ACC112 (cell line): Measurements from ENCODE around the gene CABP2.
"Not testable (repeated sequence)": the region's sequence is repeated elsewhere in the genome, so short reads cannot be mapped to it uniquely, and the experiment has no call there.

Experiments used
- H2AFZ ChIP-seq: fragments of 200-600 bp; sonication (generic); one replicate; pipeline ENCODE4 v1.6.0; 2017; ENCODE audit warnings: antibody characterized with exemption, low read length; ENCODE audit not compliant: unreplicated experiment
- H3K27ac ChIP-seq: fragments of 200-600 bp; sonication (generic); 2 replicates; pipeline ENCODE4 v1.5.1; 2014; ENCODE audit warnings: low read depth, mild to moderate bottlenecking, antibody characterized with exemption, low read length, moderate library complexity
- H3K27me3 ChIP-seq: fragments of 200-600 bp; sonication (generic); 2 replicates; pipeline ENCODE4 v1.6.1; 2014; ENCODE audit warnings: mild to moderate bottlenecking, antibody characterized with exemption, low read length, moderate library complexity, mixed read lengths; ENCODE audit not compliant: insufficient read depth
- H3K36me3 ChIP-seq: fragments of 200-600 bp; sonication (generic); 2 replicates; pipeline ENCODE4 v1.6.1; 2016; ENCODE audit warnings: mild to moderate bottlenecking, antibody characterized with exemption, low read length, moderate library complexity, mixed read lengths; ENCODE audit not compliant: insufficient read depth
- H3K4me1 ChIP-seq: fragments of 200-600 bp; sonication (generic); one replicate; pipeline ENCODE4 v1.6.1; 2016; ENCODE audit warnings: low read length, mixed read lengths; ENCODE audit not compliant: insufficient read depth, unreplicated experiment, control insufficient read depth
- H3K4me3 ChIP-seq: fragments of 200-600 bp; sonication (generic); 2 replicates; pipeline ENCODE4 v1.5.1; 2014; ENCODE audit warnings: mild to moderate bottlenecking, low read depth, low read length
- H3K79me2 ChIP-seq: fragments of 200-600 bp; sonication (generic); one replicate; pipeline ENCODE4 v1.6.0; 2016; ENCODE audit warnings: low read length; ENCODE audit not compliant: control insufficient read depth, unreplicated experiment, insufficient read depth

Gene CABP2

DNA sequence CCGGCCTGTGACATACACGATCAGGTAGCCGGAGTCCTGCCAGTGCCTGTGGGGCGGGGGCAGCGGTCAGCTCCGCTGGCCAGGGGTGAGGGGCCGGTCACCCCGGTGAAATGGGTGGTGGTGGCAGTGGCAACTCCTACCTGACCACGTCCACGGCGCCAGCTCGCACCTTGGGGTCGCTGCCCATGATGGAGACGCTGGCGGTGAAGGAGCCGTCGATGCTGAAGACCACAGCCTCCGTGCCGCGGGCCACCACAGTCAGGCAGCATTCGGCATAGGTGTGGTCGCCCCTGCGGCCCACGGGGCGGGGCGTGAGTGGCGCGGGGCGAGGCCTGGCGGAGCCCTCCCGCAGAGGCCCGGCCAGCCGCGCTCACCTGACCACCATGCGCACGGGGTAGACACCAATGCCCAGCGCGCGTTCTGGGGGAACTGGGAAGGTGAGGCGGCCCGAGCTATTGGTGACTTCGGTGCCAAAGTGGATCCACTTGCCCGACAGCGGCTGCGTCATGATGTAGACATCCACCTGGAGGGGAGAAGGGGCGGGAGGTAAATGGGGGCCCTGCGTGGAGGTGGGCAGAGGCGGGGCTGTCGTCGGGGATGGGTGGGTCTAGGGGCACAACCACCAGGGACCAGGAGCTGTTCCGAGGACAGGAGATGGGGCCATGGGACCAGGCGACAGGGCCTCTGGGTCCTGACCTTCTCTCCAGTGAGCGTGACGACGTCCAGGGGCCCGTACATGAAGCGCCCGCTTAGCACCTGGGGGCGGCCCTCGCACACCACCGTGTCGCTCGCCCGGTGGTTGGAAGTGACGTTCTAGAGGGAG, 29.5 kb downstream of the CABP2 start:
- Histone ChIP-seq H3K27ac (no peak overlapping the region), H3K4me1 (no peaks in the 10 kb centered on the region), H3K79me2 (no peaks in the 10 kb centered on the region), H3K4me3 (no peak overlapping the region), H3K36me3 (no peaks in the 10 kb centered on the region; the same call in 1 of the 2 replicates), H3K27me3 (no peaks in the 10 kb centered on the region), H2AFZ (no peak overlapping the region)

DNA sequence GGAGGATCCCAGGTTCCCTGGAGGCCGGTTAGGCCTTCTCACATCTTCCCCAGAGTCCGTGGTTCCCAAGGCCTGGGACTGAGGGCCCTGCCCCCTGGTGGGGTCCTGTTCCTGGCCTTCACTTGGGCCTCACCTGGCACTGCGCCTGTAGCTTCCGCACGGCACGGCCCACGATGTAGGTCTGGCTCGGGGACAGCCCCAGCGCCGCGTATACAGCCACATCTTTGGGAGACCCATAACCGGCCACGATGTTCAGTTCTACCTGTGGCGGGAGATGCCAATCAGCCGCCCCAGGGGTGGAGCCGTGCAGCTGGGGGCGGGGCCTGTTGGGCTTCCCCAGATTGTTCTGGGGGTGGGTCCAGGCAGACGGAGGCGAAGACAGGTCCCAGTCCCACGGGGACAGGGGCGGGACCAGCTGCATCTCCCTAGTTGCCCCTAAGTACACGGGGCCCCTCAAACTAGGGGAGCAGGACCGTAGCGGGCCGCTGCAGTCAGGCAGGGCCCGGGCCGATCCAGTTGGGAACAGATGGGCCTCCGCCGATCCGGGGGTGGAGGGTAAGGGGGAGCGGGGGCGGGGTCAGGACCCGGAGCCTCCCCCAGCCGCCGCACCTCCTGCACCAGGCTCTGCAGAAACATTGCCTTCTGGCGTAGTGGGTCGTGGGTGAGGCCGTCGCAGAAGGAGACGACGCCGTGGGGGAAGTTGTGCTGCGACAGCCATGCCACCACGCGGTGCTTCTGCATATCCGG, 30.3 kb downstream of the CABP2 start:
- H3K27me3 ChIP-seq = no peaks in the 10 kb centered on the region

DNA sequence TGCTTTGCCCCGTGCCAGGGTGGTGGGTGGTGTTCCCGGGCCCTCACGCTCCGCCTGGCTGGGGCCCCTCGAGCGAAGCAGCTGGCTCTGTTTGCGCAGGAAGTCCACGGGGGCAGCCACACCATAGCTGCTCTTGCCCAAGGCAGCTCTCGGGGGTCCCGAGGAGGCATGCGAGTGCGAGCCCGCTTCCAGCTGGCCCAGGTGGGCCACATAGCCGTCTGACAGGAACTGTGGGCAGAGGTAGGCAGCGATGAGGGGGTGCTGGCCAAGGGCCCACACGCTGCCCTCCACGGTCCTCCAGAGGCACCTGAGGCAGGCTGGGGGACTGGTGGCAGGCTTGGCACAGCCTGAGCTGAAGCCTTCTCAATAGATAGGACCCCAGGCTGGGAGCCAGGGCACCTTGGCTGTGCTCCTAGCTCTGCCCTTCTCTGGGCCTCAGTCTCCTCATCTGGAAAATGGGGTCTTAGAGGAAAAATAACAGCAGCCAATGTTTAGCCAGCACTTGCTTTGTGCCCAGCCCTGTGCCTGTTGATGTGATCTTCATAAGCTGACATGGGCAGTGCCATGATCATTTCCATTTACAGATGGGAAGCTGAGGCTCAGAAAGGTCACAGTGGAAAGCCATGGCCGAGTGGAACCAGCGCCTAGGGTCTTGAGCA, 31.0 kb downstream of the CABP2 start:
- Histone ChIP-seq H3K79me2 (no peaks in the 10 kb centered on the region), H3K27ac (no peak overlapping the region), H2AFZ (no peak overlapping the region), H3K4me3 (no peak overlapping the region), H3K27me3 (no peaks in the 10 kb centered on the region), H3K36me3 (no peaks in the 10 kb centered on the region; the same call in 1 of the 2 replicates), H3K4me1 (no peaks in the 10 kb centered on the region)

More for the DNA sequence above, 30.3 kb downstream of the CABP2 start:
- Histone ChIP-seq H3K27ac (no peak overlapping the region), H3K4me1 (no peaks in the 10 kb centered on the region), H3K4me3 (no peak overlapping the region), H2AFZ (no peak overlapping the region), H3K36me3 (no peaks in the 10 kb centered on the region; the same call in 1 of the 2 replicates), H3K79me2 (no peaks in the 10 kb centered on the region)

DNA sequence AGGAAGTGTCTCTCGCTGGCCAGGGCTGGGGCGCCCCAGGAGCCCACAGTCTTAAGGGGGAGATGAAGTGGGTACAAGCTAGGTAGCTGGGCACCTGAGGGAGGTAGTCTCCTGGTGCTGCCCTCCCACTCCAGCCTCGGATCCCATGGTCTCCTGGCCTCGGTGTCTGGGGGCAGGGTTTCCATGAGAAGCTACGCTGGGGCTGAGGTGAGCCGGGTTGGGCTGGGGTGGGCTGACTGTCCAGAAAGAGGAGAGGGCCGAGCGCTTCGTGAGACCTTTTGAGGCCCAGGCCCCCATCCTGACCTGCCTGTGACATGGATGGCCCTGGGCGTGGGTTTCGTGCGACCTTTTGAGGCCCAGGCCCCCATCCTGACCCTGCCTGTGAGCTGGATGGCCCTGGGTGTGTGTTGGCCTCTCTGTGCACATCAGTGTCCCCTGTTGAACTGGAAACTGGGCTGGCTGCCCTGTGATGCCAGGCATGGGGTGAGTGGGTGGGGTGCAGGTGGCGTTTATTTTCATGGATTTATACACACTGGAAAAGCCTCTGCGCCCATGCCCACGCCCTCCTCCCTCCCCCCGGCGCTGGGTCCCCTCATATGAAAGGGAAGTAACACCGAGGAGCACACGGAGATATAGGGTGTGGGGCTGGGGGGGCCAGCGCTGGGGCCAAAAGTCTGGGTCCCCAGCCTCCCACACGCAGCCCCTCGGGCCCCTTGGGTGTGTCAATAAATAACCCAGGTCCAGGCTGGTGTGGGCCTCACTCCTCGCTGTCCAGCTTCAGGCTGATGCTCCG, 31.8 kb downstream of the CABP2 start:
- H3K27ac ChIP-seq = no peak overlapping the region
- no peak overlapping the region for H2AFZ ChIP-seq

DNA sequence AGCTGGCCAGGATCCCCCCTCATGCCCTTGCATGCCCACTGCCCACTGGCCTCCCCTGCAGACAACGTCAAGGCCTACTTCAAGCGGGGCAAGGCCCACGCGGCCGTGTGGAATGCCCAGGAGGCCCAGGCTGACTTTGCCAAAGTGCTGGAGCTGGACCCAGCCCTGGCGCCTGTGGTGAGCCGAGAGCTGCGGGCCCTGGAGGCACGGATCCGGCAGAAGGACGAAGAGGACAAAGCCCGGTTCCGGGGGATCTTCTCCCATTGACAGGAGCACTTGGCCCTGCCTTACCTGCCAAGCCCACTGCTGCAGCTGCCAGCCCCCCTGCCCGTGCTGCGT, 32.5 kb downstream of the CABP2 start:
- Histone ChIP-seq H3K79me2 (peaks cover 6% of the 10 kb centered on the region), H3K4me3 (no peak overlapping the region), H3K4me1 (no peaks in the 10 kb centered on the region), H2AFZ (no peak overlapping the region), H3K36me3 (no peaks in the 10 kb centered on the region; the same call in 1 of the 2 replicates), H3K27me3 (no peaks in the 10 kb centered on the region), H3K27ac (no peak overlapping the region)

More for the DNA sequence above, 31.8 kb downstream of the CABP2 start:
- Histone ChIP-seq H3K27me3 (no peaks in the 10 kb centered on the region), H3K79me2 (no peaks in the 10 kb centered on the region), H3K36me3 (no peaks in the 10 kb centered on the region; the same call in 1 of the 2 replicates), H3K4me1 (no peaks in the 10 kb centered on the region), H3K4me3 (no peak overlapping the region)

DNA sequence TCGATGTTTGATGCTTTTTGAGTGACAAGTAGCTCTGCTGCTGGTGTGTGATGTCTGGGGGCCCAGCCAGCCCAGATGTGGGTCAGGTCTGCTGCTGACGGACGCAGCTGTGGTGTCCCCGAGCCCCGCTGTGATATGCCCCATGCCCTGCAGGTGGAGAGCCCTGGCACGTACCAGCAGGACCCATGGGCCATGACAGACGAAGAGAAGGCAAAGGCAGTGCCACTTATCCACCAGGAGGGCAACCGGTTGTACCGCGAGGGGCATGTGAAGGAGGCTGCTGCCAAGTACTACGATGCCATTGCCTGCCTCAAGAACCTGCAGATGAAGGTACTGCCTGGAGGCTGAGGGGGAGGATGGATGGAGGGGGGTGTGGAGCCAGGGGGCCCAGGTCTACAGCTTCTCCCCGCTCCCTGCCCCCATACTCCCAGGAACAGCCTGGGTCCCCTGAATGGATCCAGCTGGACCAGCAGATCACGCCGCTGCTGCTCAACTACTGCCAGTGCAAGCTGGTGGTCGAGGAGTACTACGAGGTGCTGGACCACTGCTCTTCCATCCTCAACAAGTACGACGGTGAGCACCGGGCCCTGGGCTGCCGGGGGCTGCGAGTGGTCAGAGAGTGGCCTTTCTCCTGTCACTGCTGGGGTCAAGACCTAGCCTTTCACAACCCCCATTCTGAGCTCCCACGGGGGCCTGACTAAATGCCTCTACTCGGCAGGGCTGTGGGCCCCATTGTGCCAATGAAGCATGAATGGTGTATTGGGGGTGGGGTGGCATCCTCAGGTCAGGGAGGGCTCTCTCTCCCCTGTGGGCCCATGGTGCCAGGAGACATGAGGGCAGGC, 33.1 kb downstream of the CABP2 start:
- H3K27ac ChIP-seq = no peak overlapping the region
- no peaks in the 10 kb centered on the region; the same call in 1 of the 2 replicates for H3K36me3 ChIP-seq
- peaks cover 7% of the 10 kb centered on the region for H3K79me2 ChIP-seq

DNA sequence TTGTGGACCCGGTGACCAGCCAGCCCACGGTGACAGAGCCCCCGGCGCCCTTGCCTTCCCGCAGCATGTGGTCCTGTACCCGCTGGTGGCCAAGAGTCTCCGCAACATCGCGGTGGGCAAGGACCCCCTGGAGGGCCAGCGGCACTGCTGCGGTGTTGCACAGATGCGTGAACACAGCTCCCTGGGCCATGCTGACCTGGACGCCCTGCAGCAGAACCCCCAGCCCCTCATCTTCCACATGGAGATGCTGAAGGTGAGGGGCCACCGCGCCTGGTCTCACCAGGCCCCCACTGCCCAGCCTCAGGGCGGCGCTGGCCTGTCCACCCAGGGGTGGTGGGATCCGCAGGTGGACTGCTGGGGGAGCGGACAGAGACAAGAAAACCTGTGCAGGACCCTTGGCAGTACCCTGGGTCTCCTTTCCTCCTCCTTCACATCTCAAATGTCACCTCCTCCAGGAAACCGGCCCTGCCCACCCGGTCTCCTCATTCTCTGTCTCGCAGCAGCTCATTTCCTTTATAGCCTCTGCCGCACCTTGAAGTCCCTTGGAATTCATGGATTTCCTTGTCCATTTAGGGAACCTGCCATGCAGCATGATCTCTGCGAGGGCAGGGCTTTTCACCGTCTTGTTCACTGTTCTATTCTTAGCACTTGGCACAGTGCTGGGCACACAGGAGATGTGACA, 33.9 kb downstream of the CABP2 start:
- H3K79me2 ChIP-seq = peaks cover 10% of the 10 kb centered on the region
- no peak overlapping the region for H3K4me3 ChIP-seq
- H3K27ac ChIP-seq = no peak overlapping the region
- no peaks in the 10 kb centered on the region for H3K4me1 ChIP-seq
- no peaks in the 10 kb centered on the region; the same call in 1 of the 2 replicates for H3K36me3 ChIP-seq
- no peaks in the 10 kb centered on the region for H3K27me3 ChIP-seq
- H2AFZ ChIP-seq = no peak overlapping the region

More for the DNA sequence above, 33.1 kb downstream of the CABP2 start:
- Histone ChIP-seq H3K27me3 (no peaks in the 10 kb centered on the region), H3K4me3 (no peak overlapping the region), H2AFZ (no peak overlapping the region), H3K4me1 (no peaks in the 10 kb centered on the region)

DNA sequence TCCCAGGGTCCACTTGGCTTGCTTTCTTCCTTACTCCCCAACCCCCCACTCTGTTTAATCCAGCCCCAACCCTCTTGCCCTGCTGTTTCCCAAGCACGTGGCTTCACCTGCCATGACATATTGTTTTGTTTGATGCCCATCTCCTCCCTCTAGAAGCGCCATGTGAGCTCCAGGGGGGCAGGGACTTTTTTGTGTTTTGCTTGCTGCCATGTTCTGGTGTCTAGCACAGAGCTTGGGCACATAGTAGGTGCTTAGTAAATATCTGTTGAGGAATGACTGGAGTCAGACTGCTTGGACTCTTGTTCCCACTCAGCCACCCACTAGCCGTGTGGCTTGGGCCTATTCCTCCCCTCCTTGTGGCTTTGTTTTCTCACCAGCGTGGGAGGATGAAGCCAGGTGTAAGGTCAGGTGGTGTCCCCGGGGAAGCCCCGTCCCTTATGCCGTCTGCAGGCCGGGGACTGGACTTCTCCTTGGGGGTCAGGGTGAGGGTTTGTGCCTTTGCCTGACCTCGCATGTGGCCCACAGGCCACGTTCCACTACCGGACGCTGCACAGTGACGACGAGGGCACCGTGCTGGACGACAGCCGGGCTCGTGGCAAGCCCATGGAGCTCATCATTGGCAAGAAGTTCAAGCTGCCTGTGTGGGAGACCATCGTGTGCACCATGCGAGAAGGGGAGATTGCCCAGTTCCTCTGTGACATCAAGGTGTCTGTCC, 36.6 kb downstream of the CABP2 start:
- H3K4me1 ChIP-seq = peaks cover 6% of the 10 kb centered on the region
- H3K79me2 ChIP-seq = peaks cover 14% of the 10 kb centered on the region
- no peak overlapping the region for H3K27ac ChIP-seq
- H2AFZ ChIP-seq = no peak overlapping the region
- H3K27me3 ChIP-seq = no peaks in the 10 kb centered on the region
- H3K36me3 ChIP-seq = no peaks in the 10 kb centered on the region
- no peak overlapping the region for H3K4me3 ChIP-seq

DNA sequence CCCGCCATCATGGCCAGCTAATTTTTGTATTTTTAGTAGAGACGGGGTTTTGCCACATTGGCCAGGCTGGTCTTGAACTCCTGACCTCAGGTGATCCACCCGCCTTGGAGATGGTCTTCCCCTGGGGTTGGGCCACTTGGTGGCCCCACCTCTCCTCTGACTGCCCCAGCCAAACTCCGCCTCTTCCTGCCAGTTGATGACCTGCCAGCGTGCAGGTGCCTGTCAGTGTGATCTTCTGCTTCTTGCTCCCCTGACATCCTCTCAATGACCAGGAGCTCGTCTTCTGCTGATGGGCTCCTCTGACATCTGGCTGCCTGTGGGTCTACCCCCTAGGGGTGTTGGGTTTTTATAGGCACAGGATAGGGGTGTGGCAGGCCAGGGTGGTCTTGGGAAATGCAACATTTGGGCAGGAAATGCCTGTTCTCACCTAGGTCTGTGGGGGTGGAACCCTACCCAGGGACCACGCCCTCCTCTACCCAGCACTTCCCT, 37.3 kb downstream of the CABP2 start:
- H3K4me1 ChIP-seq, H3K4me3 ChIP-seq, H3K27ac ChIP-seq, H3K27me3 ChIP-seq, H3K36me3 ChIP-seq, H2AFZ ChIP-seq: not testable (repeated sequence)
- H3K79me2 ChIP-seq = peaks cover 14% of the 10 kb centered on the region
